T1000 (cell line): ENCODE data around the gene SLC2A13.

Experiments
- DNase-seq: peaks from one replicate; lab custom pipeline; 2025; ENCODE audit warnings: mixed read lengths; lab: John Stamatoyannopoulos, UW

Gene SLC2A13

DNA sequence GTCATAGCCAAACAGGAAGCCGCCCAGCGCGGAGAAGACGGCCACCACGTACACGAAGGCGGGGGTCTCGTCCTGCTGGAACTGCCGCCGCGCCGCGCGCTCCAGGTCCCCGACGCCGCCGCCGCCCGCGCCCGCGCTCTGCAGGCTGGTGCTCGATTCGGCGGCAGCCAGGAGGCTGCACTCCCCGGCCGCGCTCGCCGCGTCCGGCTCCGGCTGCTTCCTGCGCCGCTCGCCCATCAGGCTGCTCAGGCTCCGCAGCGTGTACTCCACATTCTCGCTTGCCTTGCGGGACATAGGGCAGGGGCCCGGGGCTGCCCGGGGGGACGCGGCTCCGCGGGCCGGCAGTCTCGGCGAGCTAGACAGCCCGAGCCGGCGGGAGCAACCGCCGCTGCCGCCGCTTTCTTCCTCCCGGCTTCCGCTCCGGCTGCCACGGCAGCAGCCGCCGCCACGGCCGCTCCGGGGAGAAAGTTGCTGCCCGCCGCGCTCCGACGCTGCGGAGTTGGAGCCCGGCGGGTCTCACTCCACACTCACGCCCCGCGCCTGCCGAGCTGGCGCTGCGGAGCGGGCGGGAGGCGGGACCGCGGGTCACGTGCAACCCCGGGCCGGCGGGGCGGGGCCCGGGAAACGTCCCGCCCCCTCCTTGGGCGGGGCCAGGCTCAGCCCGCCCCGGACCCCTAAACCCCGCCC lies at the start of gene SLC2A13:
Gene SLC2A13, minus strand, starts transcription at position 567 of the 687 bp plus-strand sequence. Its CDS starts 273 bp downstream, at position 294.
- peak; percentile 50 for DNase-seq

DNA sequence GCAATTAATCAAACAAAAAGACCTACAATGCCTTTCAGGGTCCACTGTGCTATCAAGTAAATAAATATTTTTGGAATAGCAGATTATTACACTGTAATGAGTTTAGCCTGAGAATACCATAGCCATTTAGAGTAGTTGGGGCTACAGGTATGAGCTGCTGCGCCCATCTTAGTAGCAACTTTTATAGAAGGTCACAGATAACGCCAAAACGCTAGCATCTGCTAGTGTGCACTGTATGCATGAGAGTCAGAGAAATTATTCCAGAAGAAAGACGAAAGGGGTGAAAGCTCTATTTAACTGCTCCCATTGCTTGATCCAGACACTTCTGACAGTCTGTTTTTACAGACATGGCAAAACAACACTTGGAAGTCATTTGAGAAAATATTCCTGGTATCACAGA lies 48.5 kb upstream of the SLC2A13 start:
- DNase-seq = no peak

DNA sequence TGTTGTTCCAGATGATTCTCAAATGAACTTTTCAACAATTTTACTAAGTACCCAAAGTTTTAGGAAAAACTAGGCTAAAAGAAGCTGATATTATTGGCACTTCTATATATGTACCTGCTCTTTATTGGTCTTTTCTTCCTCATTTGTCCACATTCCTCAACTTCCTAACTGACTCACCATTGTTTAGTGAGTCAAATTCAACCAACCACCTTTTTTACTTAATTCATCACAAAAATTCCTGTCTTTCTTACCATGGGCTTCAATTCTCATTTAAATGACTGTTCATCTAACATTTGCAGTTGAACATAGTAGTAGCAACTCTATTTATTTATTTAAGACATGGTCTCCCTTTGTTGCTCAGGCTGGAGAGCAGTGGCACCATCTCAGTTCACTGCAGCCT lies 47.6 kb upstream of the SLC2A13 start:
- DNase-seq = no peak

GRCh38 chr12:40152783-40153383 lies 47.0 kb upstream of the SLC2A13 start:
- no peak for DNase-seq

- DNase-seq = no peak
Measured at GRCh38 chr12:40149673-40150260, 43.9 kb upstream of the SLC2A13 start.

GRCh38 chr12:40146800-40147797 lies 41.2 kb upstream of the SLC2A13 start:
- DNase-seq = no peak

DNA sequence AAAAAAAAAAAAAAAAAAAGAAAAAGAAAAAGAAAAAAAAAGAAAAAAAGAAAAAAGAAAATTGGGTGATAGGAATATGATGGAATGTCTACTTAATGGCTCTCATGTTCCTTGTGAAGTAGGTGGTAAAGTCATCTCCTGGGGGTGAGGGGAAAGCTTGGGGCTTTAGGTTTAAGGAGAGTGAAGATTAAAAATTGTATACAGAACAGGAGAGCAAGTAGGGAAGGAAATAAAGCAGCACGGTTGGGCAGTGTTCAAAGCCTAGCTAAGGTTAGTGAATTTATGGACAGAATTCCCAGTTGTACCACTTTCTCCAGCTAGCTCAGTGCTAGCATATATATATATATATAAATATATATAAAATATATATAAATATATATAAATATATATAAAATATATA lies 40.0 kb upstream of the SLC2A13 start:
- DNase-seq = no peak

DNA sequence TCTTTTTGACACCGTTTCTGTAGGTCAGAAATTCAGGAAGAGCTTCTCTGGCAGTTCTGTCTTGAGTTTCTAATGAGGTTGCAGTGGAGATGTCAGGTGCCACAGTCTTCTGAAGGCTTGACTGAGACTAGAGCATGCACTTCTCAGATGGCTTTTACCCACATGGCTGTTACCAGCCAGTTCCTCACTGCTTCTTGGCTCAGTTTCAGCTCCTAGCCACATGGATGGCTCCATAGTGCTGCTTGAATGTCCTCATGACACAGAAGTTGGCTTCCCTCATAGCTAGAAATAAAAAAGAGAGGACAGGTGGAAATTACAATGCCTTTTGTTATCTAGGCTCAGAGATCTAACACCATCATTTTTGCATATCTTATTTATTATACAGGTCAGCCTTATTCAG lies 38.1 kb upstream of the SLC2A13 start:
- no peak for DNase-seq

DNA sequence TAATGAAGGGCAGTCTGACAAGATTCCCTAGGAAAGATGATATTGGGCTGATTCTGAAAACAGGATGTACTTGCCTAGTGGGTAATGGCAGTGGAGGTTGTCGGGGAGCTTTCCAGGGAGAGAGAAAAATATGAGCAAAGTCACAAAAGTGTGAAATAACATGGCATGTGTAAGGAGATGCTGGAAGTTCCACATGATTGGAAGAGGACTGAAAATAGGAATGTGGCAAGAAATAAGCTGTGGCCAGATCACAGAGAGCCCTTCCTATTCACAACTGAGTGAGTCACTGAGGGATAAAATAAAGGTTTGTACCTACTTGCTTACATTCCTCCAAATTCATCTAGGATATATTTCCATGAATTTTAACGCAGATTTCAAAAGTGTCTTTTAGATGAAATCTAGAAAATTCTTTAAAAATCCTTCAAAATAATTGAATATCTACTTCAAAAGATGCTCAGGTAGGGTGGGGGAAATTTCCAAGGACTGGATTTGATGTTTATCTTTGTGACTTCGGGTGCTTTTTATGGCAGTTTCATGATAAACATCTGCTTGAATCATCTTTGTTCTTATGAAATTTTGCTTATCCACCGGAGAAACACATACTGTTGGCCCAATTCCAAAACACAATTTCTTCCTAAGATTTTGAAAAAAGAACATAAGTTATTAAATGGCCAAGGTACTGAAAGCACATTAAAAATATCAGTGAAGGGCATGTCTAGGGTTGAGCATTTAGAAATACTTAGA lies 36.3 kb upstream of the SLC2A13 start:
- no peak for DNase-seq

DNA sequence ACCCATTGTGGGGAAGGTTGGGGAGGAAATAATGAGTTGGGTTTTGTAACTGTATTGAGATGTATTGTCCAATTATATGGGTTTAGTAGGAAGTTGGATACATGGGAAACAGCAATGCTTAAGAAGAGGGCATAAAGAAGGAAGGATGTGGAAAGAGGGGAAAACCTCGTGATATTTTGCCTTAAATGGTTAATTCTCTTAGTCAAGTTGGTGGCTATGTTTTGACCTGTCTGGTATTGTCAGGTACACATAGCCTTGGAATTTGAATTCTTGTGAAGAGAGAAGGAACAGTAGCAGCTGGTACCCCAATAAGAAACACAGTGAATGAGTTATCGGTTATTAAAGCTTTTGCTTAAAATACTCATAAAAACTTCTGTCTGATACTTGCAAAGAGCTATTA lies 32.6 kb upstream of the SLC2A13 start:
- no peak for DNase-seq

GRCh38 chr12:40137252-40137651 lies 31.4 kb upstream of the SLC2A13 start:
- DNase-seq = no peak

GRCh38 chr12:40127408-40127807 lies 21.5 kb upstream of the SLC2A13 start:
- no peak for DNase-seq

DNA sequence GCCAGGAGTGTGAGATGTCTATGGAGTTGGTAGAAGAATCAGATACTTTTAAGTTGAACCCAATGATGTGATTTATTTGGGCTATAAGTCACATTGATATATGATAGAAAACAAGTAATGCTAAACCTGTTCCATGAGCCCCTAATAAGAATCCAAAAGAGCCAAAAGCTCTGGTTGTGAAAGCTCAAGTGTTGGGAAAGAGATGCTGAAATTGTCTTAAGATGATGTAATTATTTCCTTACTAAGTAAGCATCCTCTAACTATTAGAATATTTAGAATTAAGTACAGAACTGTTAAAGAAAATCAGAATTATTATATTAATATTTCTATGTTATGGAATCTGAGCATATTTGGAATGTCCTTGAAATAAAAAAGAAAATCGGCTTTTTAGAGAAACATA lies 17.6 kb upstream of the SLC2A13 start:
- no peak for DNase-seq

DNA sequence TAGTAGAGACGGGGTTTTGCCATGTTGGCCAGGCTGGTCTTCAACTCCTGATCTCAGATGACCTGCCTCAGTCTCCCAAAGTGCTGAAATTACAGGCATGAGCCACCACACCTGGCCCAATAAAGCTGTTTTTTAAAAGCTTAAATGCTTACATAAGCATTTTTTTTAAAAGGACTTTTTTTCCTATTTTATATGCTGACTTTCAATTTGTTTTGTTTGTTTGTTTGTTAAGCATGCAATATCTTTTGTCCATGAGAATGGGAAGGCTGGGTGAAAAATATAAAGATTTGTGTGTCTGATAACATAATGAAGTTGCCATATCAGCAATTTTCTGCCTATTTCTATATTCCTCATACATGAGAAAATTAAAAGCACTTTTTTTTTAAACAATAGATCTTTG lies 17.0 kb upstream of the SLC2A13 start:
- no peak for DNase-seq

- DNase-seq = no peak
Measured at GRCh38 chr12:40117818-40118217, 11.9 kb upstream of the SLC2A13 start.

- no peak for DNase-seq
Measured at GRCh38 chr12:40110586-40110985, 4.7 kb upstream of the SLC2A13 start.

- DNase-seq = no peak
Measured at GRCh38 chr12:40107803-40108620, 2.1 kb upstream of the SLC2A13 start.

DNA sequence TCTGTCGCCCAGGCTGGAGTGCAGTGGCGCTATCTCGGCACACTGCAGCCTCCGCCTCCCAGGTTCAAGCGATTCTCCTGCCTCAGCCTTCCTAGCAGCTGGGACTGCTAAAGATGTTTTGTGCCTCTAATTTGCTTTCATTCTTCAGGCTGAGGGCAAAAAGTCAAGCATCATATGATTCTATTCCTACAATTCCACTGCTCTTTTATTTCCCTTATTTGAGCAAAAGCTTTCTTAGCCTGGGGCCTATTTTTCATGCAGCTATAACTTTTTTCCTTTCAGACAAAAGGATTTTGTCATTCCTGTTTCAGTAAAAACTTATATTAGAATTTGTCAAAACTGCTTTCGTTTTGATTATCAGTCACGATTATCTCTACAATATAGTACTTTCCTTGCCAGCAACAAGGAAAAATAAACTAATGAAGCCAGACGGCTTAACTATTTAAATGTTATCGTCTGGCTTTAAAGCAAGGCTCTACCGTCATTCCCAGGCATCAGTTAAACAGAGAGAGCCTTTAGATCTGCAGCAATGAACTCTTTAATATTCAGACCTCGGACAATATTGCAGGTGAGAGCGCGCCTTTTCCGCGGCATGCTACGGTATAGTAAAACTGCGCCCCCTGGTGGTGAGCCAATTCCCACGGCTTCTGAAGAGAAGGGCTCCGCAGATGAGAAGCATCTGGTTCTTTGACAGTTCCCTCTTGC lies 1.4 kb upstream of the SLC2A13 start:
- DNase-seq = peak; percentile 45

GRCh38 chr12:40106655-40107054 lies 774 bp upstream of the SLC2A13 start:
- no peak for DNase-seq

GRCh38 chr12:40106202-40106533 lies 287 bp upstream of the SLC2A13 start:
- no peak for DNase-seq

DNA sequence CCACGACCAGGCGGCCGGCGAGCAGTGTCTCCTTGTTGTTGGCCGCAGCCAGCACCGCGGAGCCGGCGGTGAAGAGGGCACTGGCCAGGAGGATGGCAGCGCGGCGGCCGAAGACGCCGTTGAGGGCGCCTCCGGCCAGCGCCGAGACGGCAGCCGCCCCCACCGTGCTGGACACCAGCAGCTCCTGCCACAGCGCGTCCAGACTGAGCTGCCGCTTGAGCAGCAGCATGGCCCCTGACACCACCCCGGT lies 691 bp downstream of the SLC2A13 start:
- DNase-seq = no peak
